GM18519 (cell line): ENCODE data around the gene CHST11.
"Not testable (repeated sequence)": the region's sequence is repeated elsewhere in the genome, so short reads cannot be mapped to it uniquely, and the experiment has no call there.

ENCODE experiments used
- ATAC-seq: cut with Tn5 transposase; IDR thresholded peaks from one replicate; pipeline ENCODE4 v1.9.1; 2021; ENCODE audit warnings: mild to moderate bottlenecking, moderate library complexity; ENCODE audit not compliant: unreplicated experiment, low FRiP score

The CHST11 gene

DNA sequence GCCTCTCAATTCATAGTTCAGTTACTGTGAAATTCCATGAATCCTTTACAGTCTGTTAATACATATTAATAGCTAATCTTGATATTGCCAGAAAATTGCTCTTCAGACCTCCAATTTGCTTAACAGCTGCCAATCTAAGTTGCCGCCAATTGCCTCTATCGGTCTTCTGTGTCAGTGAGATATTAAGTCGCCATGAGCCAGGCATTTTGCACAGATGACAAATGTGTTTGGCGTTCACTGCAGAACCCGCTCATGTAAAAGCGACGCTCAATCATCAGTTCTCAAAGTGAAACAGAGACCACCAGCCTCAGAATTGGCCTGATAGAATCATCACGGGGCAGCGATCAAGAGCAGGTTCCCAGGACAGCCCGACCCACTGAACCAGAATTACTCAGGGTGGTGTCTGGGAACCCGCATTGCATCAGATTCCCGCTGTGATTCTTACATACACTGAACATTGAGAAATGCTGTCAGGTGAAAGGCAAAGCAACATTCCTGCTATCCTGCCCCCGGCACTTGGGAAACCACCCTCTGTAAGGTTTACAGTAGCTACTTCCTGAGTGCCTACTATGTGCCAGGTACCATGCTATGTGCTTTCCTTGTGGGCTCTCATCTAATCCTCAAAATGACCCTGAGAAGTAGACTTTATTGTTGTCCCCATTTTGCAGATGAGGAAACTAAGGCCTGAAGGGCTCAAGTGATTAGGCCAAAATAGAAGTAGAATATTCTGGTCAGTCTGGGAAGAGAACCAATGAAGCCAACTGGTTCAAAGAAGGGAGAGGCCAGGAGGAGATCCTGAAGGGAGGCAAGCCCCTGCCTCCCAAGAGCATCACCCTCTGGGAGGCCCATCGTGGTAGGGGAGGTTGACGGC is 285.0 kb downstream of the CHST11 start:
- no peak for ATAC-seq

GRCh38 chr12:104742551-104743201 is 285.9 kb downstream of the CHST11 start:
- ATAC-seq, result no peak

DNA sequence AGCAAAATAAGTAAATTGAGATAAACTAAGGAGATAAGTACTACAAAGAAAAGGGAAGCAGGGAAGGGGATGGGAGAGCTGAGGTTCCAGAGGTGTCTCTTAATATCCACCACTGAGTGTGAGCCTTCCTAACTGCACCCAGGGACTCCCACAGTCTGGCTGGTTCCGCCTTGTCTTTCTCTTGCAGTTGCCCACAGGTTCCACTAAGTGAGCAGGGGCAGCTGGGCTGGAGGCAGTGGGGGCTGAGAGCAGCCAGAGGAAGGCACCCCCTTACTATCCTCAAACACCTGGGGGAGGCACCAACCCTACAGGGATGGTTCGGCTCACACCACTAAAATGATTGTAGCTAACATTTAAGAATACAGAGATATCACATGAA is 286.4 kb downstream of the CHST11 start:
- no peak for ATAC-seq

GRCh38 chr12:104743753-104744548 is 287.2 kb downstream of the CHST11 start:
- not testable (repeated sequence) for ATAC-seq

GRCh38 chr12:104746467-104747088 is 289.8 kb downstream of the CHST11 start:
- ATAC-seq, result no peak

DNA sequence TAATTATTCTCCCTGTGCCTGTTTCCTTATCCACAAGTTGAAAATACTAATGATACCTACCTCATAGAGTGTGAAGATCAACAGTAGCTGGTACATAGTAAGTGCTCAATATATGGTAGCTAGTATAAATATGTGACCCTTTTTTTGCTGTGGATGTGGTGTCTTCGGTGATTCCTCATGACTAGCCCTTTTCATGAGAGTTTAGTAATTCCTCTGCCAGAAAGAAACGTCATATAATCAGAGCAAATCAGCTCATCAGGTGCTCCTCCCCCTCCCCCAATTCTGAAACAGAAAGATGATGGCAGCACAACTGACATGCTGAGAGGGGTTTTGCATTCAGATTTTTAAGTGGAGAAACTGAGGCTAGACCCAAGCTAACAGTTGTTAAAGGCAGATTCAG is 290.6 kb downstream of the CHST11 start:
- ATAC-seq, result no peak

GRCh38 chr12:104747955-104748354 is 291.2 kb downstream of the CHST11 start:
- ATAC-seq, result no peak

GRCh38 chr12:104748356-104748755 is 291.6 kb downstream of the CHST11 start:
- no peak for ATAC-seq

DNA sequence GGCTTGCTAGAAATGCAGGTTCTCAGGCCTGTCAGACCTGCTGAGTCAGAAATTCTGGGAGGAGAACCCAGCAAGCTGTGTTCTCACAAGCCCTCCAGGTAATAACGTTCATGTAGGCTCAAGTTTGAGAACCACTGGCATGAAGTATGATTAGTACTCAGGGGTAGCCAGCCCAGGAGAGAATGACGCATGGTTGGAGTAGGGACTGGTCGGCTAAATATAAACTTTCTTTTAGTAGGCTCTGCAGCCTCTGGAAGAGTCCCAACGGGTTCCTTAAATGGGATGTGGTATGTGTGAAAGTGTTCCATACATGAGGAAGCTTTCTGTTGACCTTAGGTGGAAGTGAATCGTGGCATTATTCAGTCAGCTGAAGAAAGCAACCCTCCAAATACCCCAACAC is 292.0 kb downstream of the CHST11 start:
- no peak for ATAC-seq

DNA sequence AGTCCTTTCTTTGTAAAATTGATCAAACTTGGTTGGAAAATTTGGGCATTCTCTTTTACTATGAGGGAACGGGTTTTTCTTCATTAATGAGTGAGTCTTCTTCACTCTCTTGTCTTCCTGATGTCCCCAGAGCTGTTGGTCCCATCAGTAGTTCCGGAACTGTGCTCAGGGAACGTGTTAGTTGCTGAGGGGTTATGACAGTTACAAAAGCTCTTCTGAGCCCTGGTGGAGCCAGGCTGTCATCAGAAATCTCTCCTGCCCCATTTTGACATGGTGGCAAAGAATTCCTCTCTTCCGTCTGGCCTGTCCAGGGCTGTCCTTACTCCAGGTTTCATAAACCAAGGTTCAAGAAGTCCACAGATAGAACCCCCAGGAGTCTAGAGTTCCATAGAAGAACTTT is 292.8 kb downstream of the CHST11 start:
- ATAC-seq, result no peak

DNA sequence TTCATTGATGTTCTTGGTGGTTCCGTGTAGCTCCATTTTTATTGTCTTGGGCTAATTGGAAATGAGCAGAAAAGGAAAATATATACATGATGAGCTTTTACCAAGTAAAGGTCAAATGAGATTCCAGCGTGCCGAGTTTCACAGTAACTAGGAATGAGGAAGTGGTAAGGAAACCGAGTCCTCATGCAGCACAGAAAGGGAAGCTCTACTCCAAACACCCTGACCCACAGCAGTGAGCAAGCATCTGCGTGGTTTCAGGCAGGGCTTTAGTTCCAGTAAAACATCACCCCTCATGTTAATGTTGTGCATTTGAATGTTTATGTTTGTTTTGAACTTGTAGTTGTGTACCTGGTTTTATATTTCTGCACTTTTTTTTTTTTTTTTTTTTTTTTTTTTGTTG is 293.3 kb downstream of the CHST11 start:
- ATAC-seq, result no peak

GRCh38 chr12:104751120-104751519 is 294.4 kb downstream of the CHST11 start:
- ATAC-seq, result no peak

DNA sequence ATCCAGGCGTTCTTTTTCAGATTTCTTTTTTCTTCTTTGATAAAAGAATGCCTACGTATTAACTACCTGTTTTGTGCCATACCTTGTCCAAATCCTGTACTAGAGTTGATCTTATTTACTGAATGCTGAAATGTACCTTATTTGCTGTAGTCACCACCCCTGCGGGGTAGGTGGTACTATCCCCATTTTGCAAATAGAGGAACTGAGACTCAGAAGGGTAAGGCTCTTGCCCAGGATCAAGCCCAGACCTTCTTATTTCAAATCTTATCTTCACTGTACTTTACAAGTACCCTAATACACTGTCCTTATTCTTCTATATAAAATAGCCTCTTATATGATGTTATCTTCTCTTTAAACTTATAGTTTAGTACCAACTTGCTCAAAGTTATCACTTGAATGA is 294.8 kb downstream of the CHST11 start:
- no peak for ATAC-seq

GRCh38 chr12:104752016-104752415 is 295.3 kb downstream of the CHST11 start:
- no peak for ATAC-seq

- ATAC-seq, result no peak
Measured at GRCh38 chr12:104752881-104753280, 296.1 kb downstream of the CHST11 start.

DNA sequence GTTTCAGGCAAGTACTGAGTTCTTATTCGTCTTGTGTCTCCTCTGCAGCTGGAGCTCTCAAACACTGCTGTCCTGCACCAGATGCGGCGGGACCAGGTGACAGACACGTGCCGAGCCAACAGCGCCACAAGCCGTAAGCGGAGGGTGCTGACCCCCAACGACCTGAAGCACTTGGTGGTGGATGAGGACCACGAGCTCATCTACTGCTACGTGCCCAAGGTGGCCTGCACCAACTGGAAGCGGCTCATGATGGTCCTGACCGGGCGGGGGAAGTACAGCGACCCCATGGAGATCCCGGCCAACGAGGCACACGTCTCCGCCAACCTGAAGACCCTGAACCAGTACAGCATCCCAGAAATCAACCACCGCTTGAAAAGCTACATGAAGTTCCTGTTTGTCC is 300.2 kb downstream of the CHST11 start:
- ATAC-seq, result no peak

- ATAC-seq, result no peak
Measured at GRCh38 chr12:104758771-104759170, 302.0 kb downstream of the CHST11 start.

GRCh38 chr12:104761091-104761490 is 304.3 kb downstream of the CHST11 start:
- no peak for ATAC-seq

- ATAC-seq, result no peak
Measured at GRCh38 chr12:104761611-104762010, 304.9 kb downstream of the CHST11 start.

DNA sequence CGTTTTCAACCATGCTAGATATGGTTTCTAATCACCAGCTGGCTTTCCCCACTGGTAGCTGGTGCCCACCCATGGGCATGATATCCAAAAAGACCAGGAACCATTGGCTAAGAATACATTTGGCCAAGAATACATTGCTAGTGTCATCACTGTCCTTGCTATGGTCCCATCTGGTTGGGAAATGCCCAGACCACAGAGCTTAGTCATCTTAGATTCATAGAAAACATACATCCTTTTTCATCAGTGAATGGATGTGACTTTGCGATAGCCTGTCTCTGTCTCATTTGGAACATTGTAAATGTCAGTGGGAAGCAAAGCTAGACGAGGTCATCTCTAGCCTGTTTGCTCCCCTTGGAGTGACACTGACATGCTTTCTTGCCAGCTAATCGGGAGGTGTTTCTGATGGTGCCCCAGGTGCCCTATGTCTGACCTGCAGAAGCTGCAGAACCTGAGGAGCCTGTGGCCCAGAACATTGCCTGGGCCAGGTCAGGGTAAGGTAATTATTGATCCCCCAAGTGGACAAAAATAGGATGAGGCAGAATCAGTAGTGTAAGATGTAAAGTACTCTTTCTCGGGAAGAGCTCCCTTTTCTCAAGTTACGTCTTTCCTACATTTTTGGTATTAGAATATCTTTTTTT is 306.5 kb downstream of the CHST11 start:
- no peak for ATAC-seq
